SH-SY5Y (cell line): ENCODE results near the gene SLC30A1.

Source experiments
- GATA2 ChIP-seq: IDR thresholded peaks from 2 replicates; pipeline ENCODE4 v1.6.1; 2011; ENCODE audit warnings: mild to moderate bottlenecking, low read depth, low read length
- GATA3 ChIP-seq: IDR thresholded peaks from 2 replicates; pipeline ENCODE4 v1.6.1; 2011; ENCODE audit warnings: low read depth, mild to moderate bottlenecking, low read length, moderate library complexity

DNA sequence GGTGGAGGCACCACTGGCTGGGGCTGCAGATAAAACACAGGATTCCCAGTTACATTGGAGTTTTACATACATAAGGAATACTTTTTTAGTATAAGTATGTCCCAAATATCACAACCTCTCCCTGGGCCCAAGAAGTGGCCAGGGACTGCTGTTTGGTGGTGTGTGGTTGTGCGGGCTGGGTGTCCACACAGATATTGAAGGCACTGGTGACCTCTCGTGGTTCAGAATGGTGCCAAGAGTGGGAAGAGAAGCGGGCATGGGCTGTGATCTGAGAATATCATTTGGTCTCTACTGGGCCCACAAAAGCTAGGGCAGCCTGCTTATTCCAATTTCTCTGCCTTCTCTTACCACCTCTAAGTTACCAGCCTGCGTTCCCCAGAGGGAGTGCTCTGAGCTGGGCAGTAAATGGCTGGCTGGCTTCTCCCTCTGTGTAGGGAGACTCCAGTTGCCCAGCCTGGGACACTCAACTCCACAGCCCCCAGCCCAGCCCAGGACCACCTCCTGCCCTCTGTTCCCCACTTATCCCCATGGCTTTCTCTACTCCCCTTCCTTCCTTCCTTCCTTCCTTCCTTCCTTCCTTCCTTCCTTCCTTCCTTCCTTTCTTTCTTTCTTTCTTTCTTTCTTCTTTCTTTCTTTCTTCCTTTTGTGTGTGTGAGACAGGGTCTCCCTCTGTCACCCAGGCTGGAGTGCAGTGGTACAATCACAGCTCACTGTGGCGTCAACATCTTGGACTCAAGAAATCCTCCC lies 44.2 kb downstream of the SLC30A1 start:
- TF ChIP-seq GATA2: no peak
- TF ChIP-seq GATA3: no peak
